Body of pancreas (tissue), 4 donors: ENCODE results near the gene ZEB1. TPM values are rescaled to one million over a fixed set of nuclear protein-coding genes. Genes with fewer than 3 reads are reported as not detected.

Experiments used
- ATAC-seq: fragments of 150-250 bp; one replicate; pipeline ENCODE4 v1.9.1; 2016
- DNase-seq, 4 donors: peaks; one replicate each; pipeline ENCODE4 v3.0.0-alpha.2; 2019
- H3K27ac ChIP-seq, 4 donors: fragments of 200-600 bp; sonication (generic); 1 replicate in 3 of 4; 2 replicates in 1 of 4; pipeline versions ENCODE4 v1.5.1 to v1.6.1; 2016 to 2019; ENCODE audit warnings: mild to moderate bottlenecking in 1 of 4, mixed read lengths in 1 of 4, moderate library complexity in 1 of 4
- H3K27me3 ChIP-seq, 2 donors: fragments of 200-600 bp; sonication (generic); one replicate each; pipeline ENCODE4 v1.6.0; 2016; ENCODE audit warnings: mild to moderate bottlenecking in 1 of 2
- H3K36me3 ChIP-seq, 2 donors: fragments of 200-600 bp; sonication (generic); replicated peaks in 1 of 2; 2 replicates each; pipeline ENCODE4 v1.5.1; 2016; ENCODE audit warnings: low read depth in 2 of 2; ENCODE audit not compliant: insufficient read depth in 1 of 2
- H3K4me1 ChIP-seq: fragments of 200-600 bp; sonication (generic); one replicate; pipeline ENCODE4 v1.6.0; 2016
- H3K4me3 ChIP-seq, 2 donors: fragments of 200-600 bp; sonication (generic); 1 replicate in 1 of 2; 2 replicates in 1 of 2; pipeline ENCODE4 v1.5.1; 2016 to 2019
- H3K9me3 ChIP-seq, 3 donors: fragments of 200-600 bp; sonication (generic); 1 replicate in 2 of 3; 2 replicates in 1 of 3; pipeline ENCODE4 v1.5.1; 2016
- CTCF ChIP-seq, 7 experiments: fragments of 450-650 bp in 4 of 7; fragments of 200-600 bp in 3 of 7; sonication (generic) in 3 of 7; IDR thresholded peaks; one replicate each; pipeline ENCODE4 v1.5.1; 2016 to 2019; ENCODE audit warnings: antibody characterized with exemption in 7 of 7
- POLR2A ChIP-seq, 3 donors: fragments of 450-650 bp; IDR thresholded peaks; one replicate each; pipeline ENCODE4 v1.6.1; 2016; ENCODE audit warnings: antibody characterized with exemption in 3 of 3, mild to moderate bottlenecking in 2 of 3
- WGBS, 2 donors: methylation state at CpG; one replicate each; pipeline ENCODE4 v1.1.5; 2017; 5-methylcytosine and 5-hydroxymethylcytosine counted together
- intact Hi-C: fragments of 100-400 bp; cut with DNase I; formaldehyde crosslinking; loops from one replicate; pipeline ENCODE4 v1.15.1; 2023
- total RNA-seq, 2 donors: library from RNA; depleted of rRNA; stranded (reverse); fragments of >200 nt; gene quantifications; one replicate each; pipeline ENCODE4 v1.1.0, GENCODE V29; 2016

Gene ZEB1
- total RNA-seq, 2 donors from 2014 or later, result 9.9 to 21.0 TPM

GRCh38 chr10:31383810-31384588 lies 65.0 kb downstream of the ZEB1 start:
- Histone ChIP-seq H3K27ac (no peak overlapping the region), H3K4me1 (no peaks in the 10 kb centered on the region), H3K36me3 (no peaks in the 10 kb centered on the region), H3K27me3 (no peaks in the 10 kb centered on the region), H3K9me3 (no peaks in the 10 kb centered on the region), H3K4me3 (no peak overlapping the region)
- intact Hi-C loops, result no loop called here
- DNase-seq (no peak), ATAC-seq (no peak)
- TF ChIP-seq CTCF (IDR thresholded peaks at IDR 0.05), result no peak
- TF ChIP-seq POLR2A (IDR thresholded peaks at IDR 0.05), result no peak
- WGBS, 2 donors, result 90 to 95% methylated on average over 8 of the region's 8 CpGs

GRCh38 chr10:31384589-31384949 lies 65.6 kb downstream of the ZEB1 start:
- Histone ChIP-seq H3K4me3 (no peak overlapping the region), H3K36me3 (no peaks in the 10 kb centered on the region), H3K9me3 (no peaks in the 10 kb centered on the region), H3K27me3 (no peaks in the 10 kb centered on the region), H3K27ac (no peak overlapping the region), H3K4me1 (no peaks in the 10 kb centered on the region)
- 79 to 91% methylated on average over 2 of the region's 2 CpGs for WGBS, 2 donors
- intact Hi-C loops, result no loop called here
- DNase-seq, result no peak
- no peak for ATAC-seq
- no peak for TF ChIP-seq POLR2A (IDR thresholded peaks at IDR 0.05)
- no peak for TF ChIP-seq CTCF (IDR thresholded peaks at IDR 0.05)

- no peak overlapping the region for H3K27ac ChIP-seq
- WGBS, 2 donors, result 74 to 86% methylated on average over 3 of the region's 3 CpGs
- no peak overlapping the region for H3K4me3 ChIP-seq
- no peaks in the 10 kb centered on the region for H3K36me3 ChIP-seq
- DNase-seq (no peak), ATAC-seq (no peak)
- TF ChIP-seq CTCF (IDR thresholded peaks at IDR 0.05), result no peak
- no peak for TF ChIP-seq POLR2A (IDR thresholded peaks at IDR 0.05)
- H3K27me3 ChIP-seq, result no peaks in the 10 kb centered on the region
- H3K4me1 ChIP-seq, result no peaks in the 10 kb centered on the region
- no peaks in the 10 kb centered on the region for H3K9me3 ChIP-seq
- intact Hi-C loops, result no loop called here
Measured at GRCh38 chr10:31390804-31391203, 71.8 kb downstream of the ZEB1 start.

DNA sequence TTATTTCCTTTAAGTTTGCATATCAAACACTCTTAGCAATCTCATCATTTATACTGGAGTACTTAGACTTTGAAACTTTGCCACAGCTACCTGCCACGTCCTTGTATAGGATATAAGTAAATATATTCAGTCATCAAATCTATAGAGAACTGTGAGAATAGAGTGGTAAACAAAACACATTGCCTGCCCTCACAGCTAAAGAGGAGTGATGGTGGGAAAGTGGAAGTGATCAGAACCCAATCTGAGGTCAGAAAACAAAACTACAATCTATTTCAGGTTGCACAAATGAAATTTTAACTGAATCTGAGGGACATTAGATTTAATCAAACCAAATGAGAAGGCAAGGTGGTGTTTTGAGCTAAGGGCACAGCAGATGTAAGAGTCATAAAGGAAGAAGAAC lies 74.8 kb downstream of the ZEB1 start:
- no peak for TF ChIP-seq POLR2A (IDR thresholded peaks at IDR 0.05)
- no peak for TF ChIP-seq CTCF (IDR thresholded peaks at IDR 0.05)
- intact Hi-C loops, result no loop called here
- Histone ChIP-seq H3K27me3 (no peaks in the 10 kb centered on the region), H3K36me3 (no peaks in the 10 kb centered on the region), H3K4me3 (no peak overlapping the region), H3K9me3 (no peaks in the 10 kb centered on the region), H3K4me1 (no peaks in the 10 kb centered on the region), H3K27ac (no peak overlapping the region)
- no peak for ATAC-seq
- DNase-seq, result no peak
- WGBS, 2 donors, result 34 to 39% methylated on average over 1 of the region's 1 CpG

- DNase-seq, result no peak
- 52% methylated on average over 3 of the region's 3 CpGs for WGBS, 2 donors
Measured at GRCh38 chr10:31395695-31396094, 76.7 kb downstream of the ZEB1 start.

More at GRCh38 chr10:31395695-31396094, 76.7 kb downstream of the ZEB1 start:
- no peak overlapping the region for H3K27ac ChIP-seq
- no peaks in the 10 kb centered on the region for H3K4me1 ChIP-seq
- no peak for TF ChIP-seq POLR2A (IDR thresholded peaks at IDR 0.05)
- no peak for TF ChIP-seq CTCF (IDR thresholded peaks at IDR 0.05)
- no peak for ATAC-seq
- no peaks in the 10 kb centered on the region for H3K9me3 ChIP-seq
- no peaks in the 10 kb centered on the region for H3K36me3 ChIP-seq
- no peaks in the 10 kb centered on the region for H3K27me3 ChIP-seq
- intact Hi-C loops, result no loop called here
- no peak overlapping the region for H3K4me3 ChIP-seq
